Right cardiac atrium (tissue), 5 donors: Measurements from ENCODE around the gene COLQ. TPM values are rescaled to one million over a fixed set of nuclear protein-coding genes. Genes with fewer than 3 reads are reported as not detected.
"Not testable (repeated sequence)": the region's sequence is repeated elsewhere in the genome, so short reads cannot be mapped to it uniquely, and the experiment has no call there.

Source experiments
- ATAC-seq, 2 donors: fragments of 200-7000 bp; cut with Tn5 transposase; one replicate each; pipeline versions ENCODE4 v1.8.0 to v1.9.1; 2020; ENCODE audit warnings: moderate library complexity in 2 of 2, mild to moderate bottlenecking in 1 of 2
- DNase-seq, 3 donors: peaks; one replicate each; pipeline ENCODE4 v3.0.0-alpha.2; 2020
- H3K27ac ChIP-seq: one replicate; pipeline ENCODE4 v1.5.1; 2013; ENCODE audit warnings: mild to moderate bottlenecking, low read length, control low read depth, moderate library complexity
- H3K27me3 ChIP-seq: one replicate; pipeline ENCODE4 v1.6.1; 2013; ENCODE audit not compliant: control insufficient read depth, insufficient read depth
- H3K4me1 ChIP-seq: one replicate; pipeline ENCODE4 v1.6.1; 2013; ENCODE audit warnings: low read length; ENCODE audit not compliant: control insufficient read depth, insufficient read depth
- H3K4me3 ChIP-seq: one replicate; pipeline ENCODE4 v1.5.1; 2013; ENCODE audit warnings: low read length, control low read depth
- H3K9me3 ChIP-seq: one replicate; pipeline ENCODE4 v1.6.1; 2013; ENCODE audit warnings: low read length; ENCODE audit not compliant: control insufficient read depth
- WGBS: extraction: QIAGEN DNeasy Blood & Tissue Kit; methylation state at CpG from one replicate; pipeline ENCODE4 v1.1.7; 2013; 5-methylcytosine and 5-hydroxymethylcytosine counted together
- intact Hi-C, 4 donors: fragments of 100-400 bp; cut with DNase I; formaldehyde crosslinking; loops; one replicate each; pipeline versions ENCODE4 v1.11.0 to v1.14.0; 2022 to 2023
- polyA plus RNA-seq: library from polyadenylated mRNA; stranded (reverse); fragments of 200-250 nt; gene quantifications from one replicate; pipeline ENCODE4 v1.2.3, GENCODE V29; 2013
- total RNA-seq, 4 donors: library from RNA; stranded (reverse); fragmentation: NEBNext Ultra II Directional; extraction: Animal tissue kit (Norgen Biotek cat#: 25700); gene quantifications; one replicate each; pipeline ENCODE4 v1.2.1, GENCODE V29; 2021
- donor health status: healthy with polysubstance abuse.
- donor health status: DM: no; HTN: yes; CAD: no.
- donor health status: DM: no; HTN: no; CAD: no.
- donor health status: DM: no; HTN: yes; CAD: no; lungs with severe emphysema.
- donor health status: DM: yes; HTN: yes; CAD: no.

Gene COLQ
- total and polyA plus RNA-seq, 5 donors = 1.7 to 18.9 (median 3.9) TPM

- no peaks in the 10 kb centered on the region for H3K9me3 ChIP-seq
- no peak for ATAC-seq
- no peak overlapping the region for H3K27ac ChIP-seq
- 53% methylated on average over 5 of the region's 5 CpGs for WGBS
- H3K27me3 ChIP-seq = no peaks in the 10 kb centered on the region
- H3K4me3 ChIP-seq = no peak overlapping the region
- DNase-seq = no peak
- intact Hi-C loops = no loop called here
- H3K4me1 ChIP-seq = peaks cover 7% of the 10 kb centered on the region
These were observed 46.3 kb downstream of the COLQ start for GRCh38 chr3:15475161-15475560.

- H3K27ac ChIP-seq = no peak overlapping the region
- H3K4me3 ChIP-seq = no peak overlapping the region
- no peaks in the 10 kb centered on the region for H3K4me1 ChIP-seq
- no peaks in the 10 kb centered on the region for H3K27me3 ChIP-seq
- no peaks in the 10 kb centered on the region for H3K9me3 ChIP-seq
- ATAC-seq (no peak), DNase-seq (no peak)
- intact Hi-C loops = no loop called here
- WGBS = 84% methylated on average over 3 of the region's 3 CpGs
These were observed 49.6 kb downstream of the COLQ start for GRCh38 chr3:15471861-15472260.

GRCh38 chr3:15470849-15471248, 50.7 kb downstream of the COLQ start:
- intact Hi-C loops = no loop called here

GRCh38 chr3:15470261-15470660, 51.2 kb downstream of the COLQ start:
- intact Hi-C loops = no loop called here
- Histone ChIP-seq H3K27me3 (no peaks in the 10 kb centered on the region), H3K4me1 (no peaks in the 10 kb centered on the region), H3K4me3 (no peak overlapping the region), H3K9me3 (no peaks in the 10 kb centered on the region), H3K27ac (no peak overlapping the region)
- WGBS = 89% methylated on average over 6 of the region's 6 CpGs
- ATAC-seq = no peak
- DNase-seq = no peak

More at GRCh38 chr3:15470849-15471248, 50.7 kb downstream of the COLQ start:
- no peak for DNase-seq
- H3K9me3 ChIP-seq = no peaks in the 10 kb centered on the region
- H3K4me3 ChIP-seq = no peak overlapping the region
- ATAC-seq = no peak
- no peak overlapping the region for H3K27ac ChIP-seq
- H3K27me3 ChIP-seq = no peaks in the 10 kb centered on the region
- H3K4me1 ChIP-seq = no peaks in the 10 kb centered on the region
- WGBS = 95% methylated on average over 2 of the region's 2 CpGs

GRCh38 chr3:15467227-15468181, 54.0 kb downstream of the COLQ start:
- no peak for DNase-seq
- ATAC-seq = no peak
- no peak overlapping the region for H3K4me3 ChIP-seq
- no peaks in the 10 kb centered on the region for H3K27me3 ChIP-seq
- intact Hi-C loops = no loop called here
- 81% methylated on average over 11 of the region's 11 CpGs for WGBS
- no peaks in the 10 kb centered on the region for H3K4me1 ChIP-seq
- no peaks in the 10 kb centered on the region for H3K9me3 ChIP-seq
- H3K27ac ChIP-seq = no peak overlapping the region

GRCh38 chr3:15465876-15466585, 55.5 kb downstream of the COLQ start:
- Histone ChIP-seq H3K27me3 (no peaks in the 10 kb centered on the region), H3K9me3 (no peaks in the 10 kb centered on the region), H3K4me1 (no peaks in the 10 kb centered on the region), H3K27ac (no peak overlapping the region), H3K4me3 (no peak overlapping the region)
- DNase-seq (no peak), ATAC-seq (no peak)
- WGBS = 94% methylated on average over 6 of the region's 6 CpGs
- intact Hi-C loops = no loop called here

GRCh38 chr3:15462451-15462850, 59.1 kb downstream of the COLQ start:
- ATAC-seq (no peak), DNase-seq (no peak)
- 90% methylated on average over 5 of the region's 5 CpGs for WGBS
- no peaks in the 10 kb centered on the region for H3K4me1 ChIP-seq
- no peak overlapping the region for H3K4me3 ChIP-seq
- no peak overlapping the region for H3K27ac ChIP-seq
- H3K9me3 ChIP-seq = no peaks in the 10 kb centered on the region
- no peaks in the 10 kb centered on the region for H3K27me3 ChIP-seq
- intact Hi-C loops = no loop called here

GRCh38 chr3:15460891-15461531, 60.5 kb downstream of the COLQ start:
- Histone ChIP-seq H3K4me1 (no peaks in the 10 kb centered on the region), H3K27me3 (no peaks in the 10 kb centered on the region), H3K4me3 (no peak overlapping the region), H3K27ac (no peak overlapping the region), H3K9me3 (no peaks in the 10 kb centered on the region)
- 62% methylated on average over 4 of the region's 4 CpGs for WGBS
- DNase-seq (no peak), ATAC-seq (no peak)
- intact Hi-C loops = no loop called here

- DNase-seq = no peak
- intact Hi-C loops = no loop called here
- 86% methylated on average over 7 of the region's 7 CpGs for WGBS
- no peaks in the 10 kb centered on the region for H3K4me1 ChIP-seq
- no peak overlapping the region for H3K27ac ChIP-seq
- no peaks in the 10 kb centered on the region for H3K9me3 ChIP-seq
- no peak overlapping the region for H3K4me3 ChIP-seq
- H3K27me3 ChIP-seq = no peaks in the 10 kb centered on the region
- ATAC-seq = no peak
These were observed 63.2 kb downstream of the COLQ start for GRCh38 chr3:15458212-15458780.

- H3K9me3 ChIP-seq, H3K4me3 ChIP-seq, H3K27me3 ChIP-seq, DNase-seq, H3K4me1 ChIP-seq, ATAC-seq, intact Hi-C loops, H3K27ac ChIP-seq: not testable (repeated sequence)
- WGBS = 93% methylated on average over 10 of the region's 10 CpGs
These were observed 64.6 kb downstream of the COLQ start for GRCh38 chr3:15456915-15457314.

GRCh38 chr3:15456321-15456720, 65.2 kb downstream of the COLQ start:
- no peak for DNase-seq
- 95% methylated on average over 2 of the region's 2 CpGs for WGBS
- Histone ChIP-seq H3K4me3 (no peak overlapping the region), H3K9me3 (no peaks in the 10 kb centered on the region), H3K27me3 (no peaks in the 10 kb centered on the region), H3K27ac (no peak overlapping the region), H3K4me1 (no peaks in the 10 kb centered on the region)
- no peak for ATAC-seq
- intact Hi-C loops = no loop called here
